ENCODE measurements around the gene TNFRSF8.

DNA sequence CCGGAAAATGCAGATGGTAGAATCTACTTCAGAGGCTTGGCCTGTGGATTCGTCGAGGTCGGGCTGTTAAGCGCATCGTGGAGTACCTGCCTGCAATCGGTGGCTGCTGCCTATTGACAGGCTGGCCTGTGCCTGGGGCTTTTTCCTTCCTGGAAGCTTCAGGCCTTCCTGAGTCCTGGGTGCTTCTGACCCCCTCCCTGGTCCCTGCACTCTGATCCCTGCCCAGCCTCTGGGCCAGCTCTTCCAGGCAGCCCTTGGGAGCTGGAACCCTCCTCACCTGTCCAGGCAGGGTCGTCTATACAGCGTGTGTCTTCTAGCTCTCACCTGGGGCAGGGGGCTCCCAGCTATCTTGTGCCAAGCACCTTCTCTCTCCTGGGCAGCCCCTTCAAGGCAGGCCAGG lies 63.7 kb downstream of the TNFRSF8 start:
- TF ChIP-seq, protein P1, sequence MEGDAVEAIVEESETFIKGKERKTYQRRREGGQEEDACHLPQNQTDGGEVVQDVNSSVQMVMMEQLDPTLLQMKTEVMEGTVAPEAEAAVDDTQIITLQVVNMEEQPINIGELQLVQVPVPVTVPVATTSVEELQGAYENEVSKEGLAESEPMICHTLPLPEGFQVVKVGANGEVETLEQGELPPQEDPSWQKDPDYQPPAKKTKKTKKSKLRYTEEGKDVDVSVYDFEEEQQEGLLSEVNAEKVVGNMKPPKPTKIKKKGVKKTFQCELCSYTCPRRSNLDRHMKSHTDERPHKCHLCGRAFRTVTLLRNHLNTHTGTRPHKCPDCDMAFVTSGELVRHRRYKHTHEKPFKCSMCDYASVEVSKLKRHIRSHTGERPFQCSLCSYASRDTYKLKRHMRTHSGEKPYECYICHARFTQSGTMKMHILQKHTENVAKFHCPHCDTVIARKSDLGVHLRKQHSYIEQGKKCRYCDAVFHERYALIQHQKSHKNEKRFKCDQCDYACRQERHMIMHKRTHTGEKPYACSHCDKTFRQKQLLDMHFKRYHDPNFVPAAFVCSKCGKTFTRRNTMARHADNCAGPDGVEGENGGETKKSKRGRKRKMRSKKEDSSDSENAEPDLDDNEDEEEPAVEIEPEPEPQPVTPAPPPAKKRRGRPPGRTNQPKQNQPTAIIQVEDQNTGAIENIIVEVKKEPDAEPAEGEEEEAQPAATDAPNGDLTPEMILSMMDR (conservative IDR thresholded peaks at IDR 0.05; ENCODE audit: low read depth, low read length) = no peak
- TF ChIP-seq EZH2phosphoT487 (IDR thresholded peaks at IDR 0.05; ENCODE audit: borderline replicate concordance, low read length) (no peak), EZH2 (IDR thresholded peaks at IDR 0.05; ENCODE audit: low read length, unreplicated experiment) (no peak)
